NB4 (cell line): Measurements from ENCODE around the gene BCL11B.
A peak's percentile ranks its signal among the peaks of the same experiment; 100 is the strongest.

Experiments
- DNase-seq: peaks from one replicate; pipeline ENCODE4 v3.0.0; 2010; ENCODE audit warnings: low read depth
- H3K4me3 ChIP-seq: one replicate; pipeline ENCODE4 v1.5.1; 2011; ENCODE audit warnings: mild to moderate bottlenecking, low read depth, low read length, moderate library complexity
- CTCF ChIP-seq: IDR thresholded peaks from one replicate; pipeline ENCODE4 v1.5.1; 2012; ENCODE audit warnings: low read depth, low read length
- MAX ChIP-seq: IDR thresholded peaks from 2 replicates; pipeline ENCODE4 v1.6.1; 2011; ENCODE audit warnings: low read depth, low read length
- MYC ChIP-seq: IDR thresholded peaks from 2 replicates; pipeline ENCODE4 v1.6.1; 2011; ENCODE audit warnings: low read depth, low read length
- POLR2A ChIP-seq: IDR thresholded peaks from 2 replicates; pipeline ENCODE4 v1.6.1; 2011; ENCODE audit warnings: mild to moderate bottlenecking; ENCODE audit not compliant: insufficient read length; ENCODE audit errors: extremely low read depth

BCL11B gene

DNA sequence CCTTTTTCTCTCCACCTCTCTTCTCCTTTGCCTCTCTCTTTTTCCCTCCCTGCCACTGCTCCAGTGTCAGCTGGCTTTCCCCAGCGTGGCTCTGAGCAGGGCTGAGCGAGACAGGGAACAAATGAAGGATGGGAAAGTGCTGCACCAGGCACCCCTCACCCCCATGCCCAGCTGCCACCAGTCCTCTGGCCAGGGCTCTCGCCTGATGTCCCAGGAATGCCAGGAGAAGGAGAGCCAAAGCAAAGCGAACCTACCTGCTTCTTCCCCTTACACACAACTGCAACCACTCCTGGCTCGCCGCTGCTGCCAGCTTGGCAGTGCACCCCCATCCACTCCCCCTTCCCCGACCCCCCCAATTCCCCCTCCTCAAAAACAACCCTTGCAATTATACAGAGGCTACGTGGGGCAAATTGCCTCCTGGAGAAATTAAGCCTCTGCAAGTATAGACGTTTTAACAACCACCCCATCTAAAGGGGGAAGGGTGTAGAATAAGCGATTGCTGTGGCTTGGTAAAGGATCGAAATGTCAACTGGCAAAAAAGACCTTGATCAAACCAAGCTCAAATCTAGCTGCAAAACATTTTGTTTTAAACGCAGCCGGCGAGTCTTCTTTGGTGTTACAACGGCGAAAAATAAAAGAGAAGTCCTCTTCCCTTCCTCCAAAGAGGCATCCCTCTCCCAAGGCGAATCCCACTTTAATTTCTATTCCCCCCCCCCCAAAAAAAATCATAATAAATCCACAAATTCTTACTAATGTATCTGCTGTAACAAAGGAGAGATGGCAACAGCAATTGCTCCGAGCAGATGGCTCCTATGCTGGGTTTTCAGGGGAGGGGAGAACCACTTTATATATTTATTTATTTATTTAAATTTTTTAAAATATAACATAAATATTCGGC, 2.9 kb downstream of the BCL11B start:
- no peak overlapping the region for H3K4me3 ChIP-seq
- TF ChIP-seq MYC: no peak
- no peak for TF ChIP-seq MAX
- no peak for TF ChIP-seq POLR2A
- no peak for TF ChIP-seq CTCF

DNA sequence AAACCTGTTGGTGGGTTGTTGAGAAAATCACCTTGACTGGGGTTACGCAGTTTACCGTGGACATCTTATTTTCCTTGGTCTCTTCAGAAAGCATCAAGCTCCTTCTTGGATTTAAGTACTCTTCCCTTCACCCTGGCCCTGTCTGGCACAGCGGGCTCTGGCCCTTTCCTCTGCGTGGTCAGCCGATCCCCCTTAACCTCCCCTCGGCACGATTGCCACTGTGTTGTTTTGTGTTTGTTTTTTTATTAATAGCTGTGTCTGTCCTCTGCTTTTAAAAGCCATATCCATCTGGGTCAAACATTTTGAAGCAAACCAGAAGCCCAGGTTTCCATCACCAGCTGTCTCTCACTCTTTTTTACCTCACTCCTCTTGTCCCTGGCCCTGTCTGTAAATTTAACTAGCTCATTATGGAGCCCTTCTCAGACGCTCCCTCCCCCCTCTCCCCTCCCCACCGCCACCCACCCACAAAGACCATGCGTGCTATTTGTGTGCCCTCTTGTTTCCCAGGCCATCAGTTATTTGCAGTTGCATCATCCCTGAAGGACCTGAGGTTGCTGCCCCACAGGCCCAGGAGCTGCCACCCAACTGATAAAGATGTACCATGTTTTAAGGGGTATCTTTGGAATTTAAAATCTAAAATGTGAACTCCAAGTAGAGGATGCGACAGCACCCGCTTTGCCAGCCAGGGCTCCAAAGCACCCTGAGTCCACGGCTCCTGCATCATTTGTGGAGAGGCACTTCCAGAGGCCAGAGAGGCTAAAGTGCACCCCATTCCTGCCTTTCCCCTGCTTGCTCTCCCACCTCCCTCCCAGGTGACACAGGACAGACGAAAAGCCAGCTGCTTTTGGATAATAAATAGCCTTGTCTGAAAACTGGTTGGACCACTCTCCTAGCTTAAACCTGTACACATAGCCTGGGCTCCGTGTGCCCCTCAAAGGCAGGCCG, 3.9 kb downstream of the BCL11B start:
- no peak for DNase-seq
- TF ChIP-seq MYC: no peak
- TF ChIP-seq POLR2A: no peak
- no peak for TF ChIP-seq CTCF
- TF ChIP-seq MAX: no peak
- no peak overlapping the region for H3K4me3 ChIP-seq

More for the DNA sequence above, 2.9 kb downstream of the BCL11B start:
- peak; percentile 15 for DNase-seq

DNA sequence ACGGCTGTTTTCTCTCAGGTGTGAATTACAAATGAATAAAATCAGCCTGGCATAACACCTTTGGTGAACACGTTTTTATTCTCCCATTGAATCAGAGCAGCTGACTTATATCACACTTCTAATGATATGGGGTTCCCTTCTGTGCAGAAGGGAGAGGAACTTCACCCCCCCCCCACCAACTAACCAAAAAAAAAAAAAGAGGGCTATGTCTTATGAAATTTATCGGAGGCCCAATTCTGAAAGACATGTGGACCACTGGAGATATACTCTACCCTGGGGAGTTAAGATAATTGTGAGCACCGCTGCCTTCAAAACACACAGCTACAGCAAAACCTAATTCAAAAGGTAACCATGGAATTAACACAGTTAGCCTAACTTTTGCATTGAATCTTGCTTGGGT, 4.6 kb downstream of the BCL11B start:
- H3K4me3 ChIP-seq: no peak overlapping the region
- DNase-seq: no peak
- TF ChIP-seq MAX (no peak), MYC (no peak), POLR2A (no peak), CTCF (no peak)

DNA sequence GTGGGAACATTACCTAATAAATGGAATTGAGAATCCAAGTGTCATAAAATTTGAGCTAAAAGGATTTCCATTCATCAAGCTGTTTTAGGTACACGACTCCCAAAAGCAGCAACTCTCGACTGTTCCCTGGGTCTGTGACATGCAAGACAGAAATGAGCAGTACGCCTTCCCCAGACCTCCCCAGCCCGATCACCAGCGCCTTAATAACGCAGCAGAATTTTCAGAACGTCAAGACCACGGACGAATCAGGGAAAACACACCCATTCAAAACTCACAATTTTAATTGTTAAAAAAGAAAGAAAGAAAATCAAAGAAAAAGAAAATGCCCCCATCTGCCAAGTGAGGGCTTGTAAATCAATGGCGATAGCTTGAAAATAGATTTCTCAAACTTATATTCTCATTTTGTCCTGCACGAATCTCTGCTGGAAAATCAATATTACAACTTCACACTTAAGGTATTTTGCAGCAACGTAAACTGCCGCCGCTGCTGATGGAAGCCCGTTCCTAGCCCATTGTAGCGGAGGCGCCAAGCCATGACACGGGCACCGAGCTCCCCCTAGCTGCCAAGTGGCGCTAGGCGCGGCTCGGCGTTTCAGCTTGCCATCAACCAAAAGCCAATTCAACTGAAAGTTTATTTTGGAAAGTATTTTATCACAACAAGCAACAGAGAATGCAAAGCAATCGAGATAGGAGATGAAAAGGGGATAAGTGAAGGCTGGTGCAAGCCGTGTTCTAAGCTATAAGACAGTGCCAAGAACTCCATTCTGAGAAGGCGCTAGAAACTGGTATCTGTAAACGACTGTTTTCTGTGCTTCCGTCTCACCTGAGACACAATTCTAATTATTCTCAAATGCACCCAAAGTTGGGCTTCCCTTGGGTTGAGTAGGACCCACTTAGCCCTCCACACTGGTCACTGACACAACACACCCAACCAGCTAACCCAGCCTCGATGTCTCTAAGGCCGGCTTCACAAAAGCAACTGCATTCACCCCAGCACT, 5.5 kb downstream of the BCL11B start:
- peak; percentile 96 for TF ChIP-seq CTCF
- no peak for TF ChIP-seq MYC
- DNase-seq: peak; percentile 80
- no peak overlapping the region for H3K4me3 ChIP-seq

- no peak for DNase-seq
- TF ChIP-seq MYC (no peak), POLR2A (no peak), MAX (no peak), CTCF (no peak)
- H3K4me3 ChIP-seq: no peak overlapping the region
Measured at GRCh38 chr14:99265571-99265970, 6.4 kb downstream of the BCL11B start.
